Osteoblast (primary cell): ENCODE data around the gene ELOVL6. TPM values are rescaled to one million over a fixed set of nuclear protein-coding genes. Genes with fewer than 3 reads are reported as not detected.
"Not testable (repeated sequence)": the region's sequence is repeated elsewhere in the genome, so short reads cannot be mapped to it uniquely, and the experiment has no call there.

Source experiments
- DNase-seq: peaks from one replicate; pipeline ENCODE4 v3.0.0; 2011; ENCODE audit warnings: low spot score, mixed read lengths; ENCODE audit not compliant: insufficient read length; ENCODE audit errors: missing footprints
- H2AFZ ChIP-seq: 2 replicates; pipeline ENCODE4 v1.6.0; 2011; ENCODE audit warnings: mild to moderate bottlenecking, low read length
- H3K27ac ChIP-seq: 2 replicates; pipeline ENCODE4 v1.5.1; 2011; ENCODE audit warnings: mild to moderate bottlenecking, low read depth, low read length, moderate library complexity
- H3K27me3 ChIP-seq: 2 replicates; pipeline ENCODE4 v1.6.0; 2012; ENCODE audit warnings: mild to moderate bottlenecking, control low read depth, inconsistent platforms, low read length, moderate library complexity; ENCODE audit not compliant: insufficient read depth
- H3K36me3 ChIP-seq: 2 replicates; pipeline ENCODE4 v1.5.1; 2011; ENCODE audit warnings: mild to moderate bottlenecking, low read length, control low read depth, moderate library complexity; ENCODE audit not compliant: insufficient read depth
- H3K4me1 ChIP-seq: 2 replicates; pipeline ENCODE4 v1.5.1; 2011; ENCODE audit warnings: mild to moderate bottlenecking, low read length, control low read depth, moderate library complexity; ENCODE audit not compliant: insufficient read depth
- H3K4me2 ChIP-seq: 2 replicates; pipeline ENCODE4 v1.6.0; 2011; ENCODE audit warnings: mild to moderate bottlenecking, low read length; ENCODE audit not compliant: insufficient read depth
- H3K4me3 ChIP-seq: fragments of 200-600 bp; sonication (generic); 3 replicates; pipeline ENCODE4 v1.5.1; 2012; ENCODE audit warnings: mild to moderate bottlenecking, low read length, inconsistent platforms; ENCODE audit not compliant: insufficient read depth
- H3K79me2 ChIP-seq: 2 replicates; pipeline ENCODE4 v1.6.0; 2012; ENCODE audit warnings: mild to moderate bottlenecking, low read length, control low read depth, inconsistent platforms; ENCODE audit not compliant: insufficient read depth
- H3K9me3 ChIP-seq: 2 replicates; pipeline ENCODE4 v1.5.1; 2011; ENCODE audit warnings: low read depth, low read length, control low read depth
- H4K20me1 ChIP-seq: 2 replicates; pipeline ENCODE4 v1.6.0; 2012; ENCODE audit warnings: mild to moderate bottlenecking, low read length, control low read depth; ENCODE audit not compliant: insufficient read depth
- total RNA-seq: library from RNA; depleted of rRNA; stranded (reverse); fragments of >200 nt; gene quantifications from 2 replicates; pipeline ENCODE4 v1.2.3, GENCODE V29; 2012
- TF ChIP-seq, protein P1 (sequence below): IDR thresholded peaks from 2 replicates; pipeline ENCODE4 v1.5.1; 2011; ENCODE audit warnings: mild to moderate bottlenecking, low read depth, low read length, moderate library complexity; ENCODE audit errors: extremely low read depth

ELOVL6 gene
- total RNA-seq, 1 donor = 12.7 TPM

DNA sequence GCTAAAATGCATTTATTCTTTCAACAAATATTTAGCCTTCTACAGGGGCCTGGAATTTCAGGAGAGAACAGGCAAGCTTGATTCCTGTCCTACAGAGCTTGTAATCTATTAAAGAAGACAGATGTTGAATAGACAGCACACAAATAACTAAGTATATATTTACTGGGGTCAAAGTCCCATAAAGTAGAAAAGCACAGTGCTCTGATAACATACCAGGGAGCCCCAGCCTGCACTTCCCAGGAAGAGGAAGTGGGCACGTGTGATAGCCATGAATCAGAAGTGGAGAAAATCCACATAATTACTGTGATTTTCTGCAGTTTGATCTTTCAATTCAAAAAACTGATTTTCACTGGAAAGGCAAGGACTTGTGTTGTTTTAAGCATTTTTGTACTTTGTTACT, 156.7 kb downstream of the ELOVL6 start:
- H3K27ac ChIP-seq = no peak overlapping the region
- H3K4me1 ChIP-seq = peaks cover 12% of the 10 kb centered on the region
- DNase-seq = no peak
- H3K9me3 ChIP-seq = no peaks in the 10 kb centered on the region
- H4K20me1 ChIP-seq = no peaks in the 10 kb centered on the region
- H3K4me3 ChIP-seq = no peak overlapping the region
- no peak overlapping the region for H3K4me2 ChIP-seq
- TF ChIP-seq, protein P1, sequence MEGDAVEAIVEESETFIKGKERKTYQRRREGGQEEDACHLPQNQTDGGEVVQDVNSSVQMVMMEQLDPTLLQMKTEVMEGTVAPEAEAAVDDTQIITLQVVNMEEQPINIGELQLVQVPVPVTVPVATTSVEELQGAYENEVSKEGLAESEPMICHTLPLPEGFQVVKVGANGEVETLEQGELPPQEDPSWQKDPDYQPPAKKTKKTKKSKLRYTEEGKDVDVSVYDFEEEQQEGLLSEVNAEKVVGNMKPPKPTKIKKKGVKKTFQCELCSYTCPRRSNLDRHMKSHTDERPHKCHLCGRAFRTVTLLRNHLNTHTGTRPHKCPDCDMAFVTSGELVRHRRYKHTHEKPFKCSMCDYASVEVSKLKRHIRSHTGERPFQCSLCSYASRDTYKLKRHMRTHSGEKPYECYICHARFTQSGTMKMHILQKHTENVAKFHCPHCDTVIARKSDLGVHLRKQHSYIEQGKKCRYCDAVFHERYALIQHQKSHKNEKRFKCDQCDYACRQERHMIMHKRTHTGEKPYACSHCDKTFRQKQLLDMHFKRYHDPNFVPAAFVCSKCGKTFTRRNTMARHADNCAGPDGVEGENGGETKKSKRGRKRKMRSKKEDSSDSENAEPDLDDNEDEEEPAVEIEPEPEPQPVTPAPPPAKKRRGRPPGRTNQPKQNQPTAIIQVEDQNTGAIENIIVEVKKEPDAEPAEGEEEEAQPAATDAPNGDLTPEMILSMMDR = no peak
- no peaks in the 10 kb centered on the region for H3K36me3 ChIP-seq
- H3K79me2 ChIP-seq = no peaks in the 10 kb centered on the region
- H3K27me3 ChIP-seq = peaks cover 3% of the 10 kb centered on the region
- no peak overlapping the region for H2AFZ ChIP-seq

DNA sequence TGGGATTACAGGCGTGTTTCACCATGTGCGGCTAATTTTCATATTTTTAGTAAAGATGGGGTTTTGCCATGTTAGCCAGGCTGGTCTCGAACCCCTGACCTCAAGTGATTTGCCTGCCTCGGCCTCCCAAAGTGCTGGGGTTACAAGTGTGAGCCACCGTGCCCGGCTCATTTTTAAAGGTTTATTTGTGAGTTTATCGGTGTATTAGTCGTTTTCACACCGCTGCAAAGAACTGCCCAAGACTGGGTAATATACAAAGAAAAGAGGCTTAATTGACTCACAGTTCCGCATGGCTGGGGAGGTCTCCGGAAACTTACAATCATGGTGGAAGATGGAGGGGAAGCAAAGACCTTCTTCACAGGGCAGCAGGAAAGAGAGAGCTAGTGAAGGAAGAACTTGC, 159.3 kb downstream of the ELOVL6 start:
- peaks cover 12% of the 10 kb centered on the region for H3K4me1 ChIP-seq
- not testable (repeated sequence) for H3K79me2 ChIP-seq, H3K27me3 ChIP-seq, H4K20me1 ChIP-seq, H3K4me3 ChIP-seq, H3K27ac ChIP-seq, H3K4me2 ChIP-seq, H2AFZ ChIP-seq, DNase-seq, H3K9me3 ChIP-seq, H3K36me3 ChIP-seq

DNA sequence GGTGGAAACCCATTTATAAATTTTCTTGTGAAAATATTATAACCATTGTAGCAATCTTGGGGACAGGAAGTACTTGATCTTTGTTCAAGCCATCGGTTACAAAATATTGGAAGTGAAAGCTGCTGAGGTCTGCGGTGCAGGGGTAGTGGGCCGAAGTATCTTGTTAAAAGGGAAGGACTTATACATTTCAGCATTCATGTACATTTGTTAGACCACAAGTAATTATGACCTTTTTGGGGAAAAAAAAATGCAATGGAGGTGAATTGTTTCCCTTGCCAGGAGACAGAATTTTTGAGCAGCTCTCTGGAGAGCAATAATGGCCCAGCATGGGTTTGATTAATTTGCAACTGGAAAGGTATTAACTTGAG, 164.4 kb downstream of the ELOVL6 start:
- no peaks in the 10 kb centered on the region for H3K4me1 ChIP-seq
- H3K27ac ChIP-seq = no peak overlapping the region
- H3K27me3 ChIP-seq = peaks cover 5% of the 10 kb centered on the region
- no peaks in the 10 kb centered on the region for H4K20me1 ChIP-seq
- no peaks in the 10 kb centered on the region for H3K79me2 ChIP-seq
- TF ChIP-seq, protein P1 = no peak
- H3K36me3 ChIP-seq = no peaks in the 10 kb centered on the region
- H2AFZ ChIP-seq = no peak overlapping the region
- no peak for DNase-seq
- no peak overlapping the region for H3K4me2 ChIP-seq
- H3K9me3 ChIP-seq = no peaks in the 10 kb centered on the region
- no peak overlapping the region for H3K4me3 ChIP-seq

DNA sequence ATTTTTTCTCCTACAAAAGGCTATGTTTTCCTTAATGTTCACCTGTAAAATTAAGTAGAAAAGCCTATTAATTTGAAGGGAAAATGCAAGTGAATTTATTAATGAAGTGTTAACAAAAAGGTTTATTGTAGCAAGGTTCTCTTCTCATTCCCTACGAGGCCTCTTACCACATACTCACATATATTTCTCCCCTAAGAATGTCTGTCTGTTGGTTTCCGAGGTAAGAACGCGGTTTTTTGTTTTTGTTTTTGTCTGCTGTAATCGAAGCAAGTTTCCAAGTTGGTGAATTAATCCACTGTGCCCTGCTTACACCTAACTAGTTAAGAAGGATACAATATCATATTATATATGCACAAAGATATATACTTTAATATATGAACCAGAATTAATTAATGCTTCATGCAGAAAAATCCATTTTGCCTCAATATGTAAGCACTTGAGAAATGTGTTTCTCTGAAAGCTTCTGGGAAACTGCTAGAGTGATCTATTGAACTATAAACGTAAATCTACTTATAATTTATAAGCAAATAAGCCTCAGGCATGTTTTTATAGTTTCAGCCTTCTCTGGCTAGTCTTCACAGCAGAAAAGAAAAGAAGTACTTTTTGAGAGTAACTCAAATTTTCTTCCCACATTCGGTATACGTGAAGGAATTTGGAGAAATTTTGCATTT, 164.9 kb downstream of the ELOVL6 start:
- DNase-seq = no peak

More for the DNA sequence above, 164.9 kb downstream of the ELOVL6 start:
- no peaks in the 10 kb centered on the region for H3K36me3 ChIP-seq
- TF ChIP-seq, protein P1 = no peak
- H3K9me3 ChIP-seq = no peaks in the 10 kb centered on the region
- H3K27ac ChIP-seq = no peak overlapping the region
- peaks cover 5% of the 10 kb centered on the region for H3K27me3 ChIP-seq
- H3K4me1 ChIP-seq = no peaks in the 10 kb centered on the region
- H2AFZ ChIP-seq = no peak overlapping the region
- no peak overlapping the region for H3K4me2 ChIP-seq
- no peaks in the 10 kb centered on the region for H4K20me1 ChIP-seq
- H3K79me2 ChIP-seq = no peaks in the 10 kb centered on the region
- H3K4me3 ChIP-seq = no peak overlapping the region
